ENCODE measurements around the gene HTR3B.

The HTR3B gene

DNA sequence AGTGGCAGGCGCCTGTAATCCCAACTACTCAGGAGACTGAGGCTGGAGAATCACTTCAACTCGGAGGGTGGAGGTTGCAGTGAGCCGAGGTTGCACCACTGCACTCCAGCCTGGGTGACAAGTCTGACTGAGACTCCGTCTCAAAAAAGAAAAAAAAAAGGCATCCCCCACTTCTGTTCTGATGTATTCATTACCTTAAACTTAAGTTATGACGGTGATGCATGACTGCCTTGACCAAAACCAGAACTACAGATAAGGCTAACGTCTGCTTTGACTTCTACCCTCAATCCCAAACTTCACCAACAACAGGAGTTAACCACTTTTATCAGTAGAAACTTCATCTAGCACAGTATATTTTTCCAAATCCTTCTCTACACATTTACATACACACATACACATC lies 80.2 kb downstream of the HTR3B start:
- Mint-ChIP-seq H3K27ac (no peak overlapping the region), H3K9me3 (ENCODE audit: low read depth) (no peaks in the 10 kb centered on the region), H3K36me3 (no peaks in the 10 kb centered on the region), H3K4me3 (no peak overlapping the region), H3K4me1 (ENCODE audit: low read depth) (no peaks in the 10 kb centered on the region), H3K27me3 (peaks cover 4% of the 10 kb centered on the region)

DNA sequence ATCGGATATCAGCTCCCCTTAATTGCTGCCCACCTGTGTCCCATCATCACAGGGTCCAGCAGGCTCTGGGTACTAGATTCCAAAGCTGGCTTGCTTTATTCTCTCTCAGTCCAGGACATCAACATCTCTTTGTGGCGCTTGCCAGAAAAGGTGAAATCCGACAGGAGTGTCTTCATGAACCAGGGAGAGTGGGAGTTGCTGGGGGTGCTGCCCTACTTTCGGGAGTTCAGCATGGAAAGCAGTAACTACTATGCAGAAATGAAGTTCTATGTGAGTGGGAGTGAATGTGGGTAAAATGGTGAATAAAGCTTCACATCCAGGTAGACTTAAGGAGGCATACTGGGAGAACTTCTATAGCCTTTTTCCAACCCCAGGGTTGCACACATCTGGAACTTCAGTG lies 81.3 kb downstream of the HTR3B start:
- Mint-ChIP-seq H3K27ac (no peak overlapping the region), H3K36me3 (no peaks in the 10 kb centered on the region), H3K4me3 (no peak overlapping the region), H3K4me1 (ENCODE audit: low read depth) (no peaks in the 10 kb centered on the region), H3K9me3 (ENCODE audit: low read depth) (no peaks in the 10 kb centered on the region), H3K27me3 (peaks cover 2% of the 10 kb centered on the region)

DNA sequence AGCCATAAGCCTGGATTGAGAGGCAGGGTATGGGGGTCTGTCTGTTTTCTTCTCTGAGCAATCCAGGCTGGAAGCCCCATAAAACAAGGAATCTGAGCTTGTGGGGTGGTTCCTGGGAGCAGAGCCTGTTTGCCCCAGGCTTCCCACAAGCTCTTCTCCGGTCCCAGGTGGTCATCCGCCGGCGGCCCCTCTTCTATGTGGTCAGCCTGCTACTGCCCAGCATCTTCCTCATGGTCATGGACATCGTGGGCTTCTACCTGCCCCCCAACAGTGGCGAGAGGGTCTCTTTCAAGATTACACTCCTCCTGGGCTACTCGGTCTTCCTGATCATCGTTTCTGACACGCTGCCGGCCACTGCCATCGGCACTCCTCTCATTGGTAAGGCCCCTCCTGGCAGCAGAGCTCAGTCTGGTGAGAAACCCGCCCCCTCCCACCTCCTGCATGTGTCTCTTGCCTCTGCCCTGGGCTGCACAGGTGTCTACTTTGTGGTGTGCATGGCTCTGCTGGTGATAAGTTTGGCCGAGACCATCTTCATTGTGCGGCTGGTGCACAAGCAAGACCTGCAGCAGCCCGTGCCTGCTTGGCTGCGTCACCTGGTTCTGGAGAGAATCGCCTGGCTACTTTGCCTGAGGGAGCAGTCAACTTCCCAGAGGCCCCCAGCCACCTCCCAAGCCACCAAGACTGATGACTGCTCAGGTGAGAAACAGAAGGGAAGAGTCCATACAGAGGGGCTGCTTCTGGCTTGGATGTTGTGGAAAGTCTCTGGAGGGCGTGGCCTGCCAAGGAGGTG lies 82.0 kb downstream of the HTR3B start:
- no peak overlapping the region for H3K27ac Mint-ChIP-seq
- no peak overlapping the region for H3K4me3 Mint-ChIP-seq
- H3K36me3 Mint-ChIP-seq = no peaks in the 10 kb centered on the region
- no peaks in the 10 kb centered on the region for H3K4me1 Mint-ChIP-seq (ENCODE audit: low read depth)
- peaks cover 3% of the 10 kb centered on the region for H3K27me3 Mint-ChIP-seq
- no peaks in the 10 kb centered on the region for H3K9me3 Mint-ChIP-seq (ENCODE audit: low read depth)

- Mint-ChIP-seq H3K4me1 (ENCODE audit: low read depth) (no peaks in the 10 kb centered on the region), H3K4me3 (no peak overlapping the region), H3K9me3 (ENCODE audit: low read depth) (no peaks in the 10 kb centered on the region), H3K27ac (no peak overlapping the region), H3K36me3 (no peaks in the 10 kb centered on the region), H3K27me3 (peaks cover 14% of the 10 kb centered on the region)
Measured at GRCh38 chr11:113989381-113989780, 84.8 kb downstream of the HTR3B start.

- Mint-ChIP-seq H3K4me3 (no peak overlapping the region), H3K4me1 (ENCODE audit: low read depth) (no peaks in the 10 kb centered on the region), H3K36me3 (no peaks in the 10 kb centered on the region), H3K27ac (no peak overlapping the region), H3K27me3 (peaks cover 13% of the 10 kb centered on the region), H3K9me3 (ENCODE audit: low read depth) (no peaks in the 10 kb centered on the region)
Measured at GRCh38 chr11:113989916-113990315, 85.3 kb downstream of the HTR3B start.

DNA sequence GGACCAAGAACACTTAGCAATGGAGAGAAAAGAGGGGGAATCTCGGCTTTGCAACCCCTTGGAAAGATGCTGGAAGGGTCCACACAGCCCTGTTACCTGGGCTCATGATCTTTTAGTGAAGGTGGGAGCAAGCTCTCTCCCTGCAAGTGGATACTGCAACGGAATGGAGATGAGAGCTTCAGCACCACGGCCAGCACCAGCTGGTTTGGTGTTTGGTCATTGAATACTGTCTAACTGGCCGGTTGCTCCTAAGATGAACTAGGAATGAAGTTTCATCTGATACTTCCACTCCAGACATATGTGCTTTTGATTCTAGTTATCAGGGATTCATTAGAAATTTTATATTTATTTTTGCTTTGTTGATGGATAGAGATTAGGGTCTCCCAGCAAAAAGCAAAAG lies 86.6 kb downstream of the HTR3B start:
- no peak overlapping the region for H3K27ac Mint-ChIP-seq
- no peaks in the 10 kb centered on the region for H3K4me1 Mint-ChIP-seq (ENCODE audit: low read depth)
- no peak overlapping the region for H3K4me3 Mint-ChIP-seq
- no peaks in the 10 kb centered on the region for H3K36me3 Mint-ChIP-seq
- H3K27me3 Mint-ChIP-seq = peaks cover 12% of the 10 kb centered on the region
- H3K9me3 Mint-ChIP-seq (ENCODE audit: low read depth) = no peaks in the 10 kb centered on the region

DNA sequence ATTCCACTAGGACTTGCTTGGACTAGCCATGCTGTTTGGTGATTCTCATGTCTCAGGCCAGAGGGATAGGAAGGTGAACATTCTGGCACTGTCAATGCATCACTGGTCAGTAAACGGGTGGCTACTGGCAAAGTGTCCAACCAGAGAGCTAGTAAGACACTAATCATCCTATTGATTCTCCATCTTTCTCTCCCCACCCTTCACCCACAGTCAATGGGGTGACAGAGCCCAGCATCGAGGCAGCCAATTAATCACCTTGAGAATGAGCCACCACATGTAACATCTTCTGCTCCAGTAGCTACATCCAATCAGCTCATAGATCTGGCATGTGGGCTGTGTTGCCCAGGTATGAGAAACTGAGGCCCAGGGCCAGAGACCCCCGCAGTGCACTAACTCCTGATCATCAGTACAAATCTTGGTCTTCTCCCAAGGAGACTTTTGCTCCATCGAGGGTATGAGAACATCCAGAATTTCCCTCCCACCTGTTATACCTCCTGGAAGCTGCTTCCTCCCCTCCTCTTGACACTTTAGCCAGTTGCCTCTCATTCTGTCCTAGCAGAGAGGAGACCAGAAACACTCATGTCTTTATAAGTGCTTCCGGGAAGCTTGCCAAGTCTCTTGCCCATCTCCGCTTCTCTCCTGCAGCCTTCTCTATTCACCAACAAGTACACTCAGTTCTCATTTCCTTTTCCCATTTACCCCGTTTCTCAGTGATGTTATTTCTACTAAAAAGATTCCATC lies 87.3 kb downstream of the HTR3B start:
- Mint-ChIP-seq H3K27me3 (peaks cover 12% of the 10 kb centered on the region), H3K4me1 (ENCODE audit: low read depth) (no peaks in the 10 kb centered on the region), H3K4me3 (no peak overlapping the region), H3K9me3 (ENCODE audit: low read depth) (no peaks in the 10 kb centered on the region), H3K36me3 (no peaks in the 10 kb centered on the region), H3K27ac (no peak overlapping the region)

DNA sequence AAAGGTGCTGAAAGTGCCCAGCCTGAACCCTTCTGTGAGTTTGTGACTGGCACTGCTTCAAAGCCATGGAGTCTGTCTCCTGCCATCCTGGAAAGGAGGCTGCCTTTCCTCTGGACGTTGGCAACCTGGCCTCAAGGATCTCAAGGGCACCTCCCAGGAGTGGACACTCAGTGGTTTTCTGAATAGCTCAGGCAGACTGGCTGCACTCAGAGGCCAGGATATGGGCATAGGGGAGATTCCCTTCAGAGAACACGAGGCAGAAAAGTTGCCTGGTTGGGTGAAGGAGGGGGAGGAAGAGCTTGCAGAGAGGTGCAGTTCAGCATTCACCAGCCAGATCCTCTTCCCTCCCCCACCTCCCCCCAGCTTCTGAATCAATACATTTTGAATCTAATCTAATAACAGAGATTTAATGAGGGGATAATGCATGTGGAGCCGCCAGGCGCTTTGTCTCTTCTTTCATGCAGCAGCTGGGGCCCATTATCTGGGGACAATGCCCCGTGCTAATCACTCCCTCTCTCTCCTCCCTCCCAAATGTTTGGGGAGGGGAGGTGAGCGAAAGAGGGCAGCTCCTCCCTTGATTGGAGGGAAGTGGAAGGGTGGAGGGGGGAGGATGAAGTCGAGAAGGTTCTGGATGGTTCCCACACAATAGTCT lies 88.0 kb downstream of the HTR3B start:
- H3K9me3 Mint-ChIP-seq (ENCODE audit: low read depth) = no peaks in the 10 kb centered on the region
- no peak overlapping the region for H3K27ac Mint-ChIP-seq
- no peaks in the 10 kb centered on the region for H3K36me3 Mint-ChIP-seq
- H3K4me3 Mint-ChIP-seq = no peak overlapping the region
- no peaks in the 10 kb centered on the region for H3K4me1 Mint-ChIP-seq (ENCODE audit: low read depth)
- H3K27me3 Mint-ChIP-seq = peaks cover 14% of the 10 kb centered on the region

- Mint-ChIP-seq H3K9me3 (ENCODE audit: low read depth) (no peaks in the 10 kb centered on the region), H3K27ac (no peak overlapping the region), H3K4me3 (no peak overlapping the region), H3K27me3 (peaks cover 14% of the 10 kb centered on the region), H3K4me1 (ENCODE audit: low read depth) (no peaks in the 10 kb centered on the region), H3K36me3 (no peaks in the 10 kb centered on the region)
Measured at GRCh38 chr11:113994077-113994954, 89.7 kb downstream of the HTR3B start.
